Type B pancreatic cell (in vitro differentiated cells): ENCODE results near the gene RRAD. TPM values are rescaled to one million over a fixed set of nuclear protein-coding genes. Genes with fewer than 3 reads are reported as not detected.

Experiments
- DNase-seq: peaks from one replicate; pipeline ENCODE4 v3.0.0; 2021; ENCODE audit warnings: mixed read lengths; ENCODE audit not compliant: unreplicated experiment; ENCODE audit errors: extremely low spot score
- H3K27ac Mint-ChIP-seq: 2 replicates; pipeline ENCODE4 v1.8.0; 2021; ENCODE audit warnings: mild to moderate bottlenecking, mixed read lengths
- H3K27me3 Mint-ChIP-seq: 2 replicates; pipeline ENCODE4 v1.8.0; 2021; ENCODE audit warnings: mixed read lengths
- H3K36me3 Mint-ChIP-seq: 2 replicates; pipeline ENCODE4 v1.8.0; 2021; ENCODE audit warnings: mixed read lengths
- H3K4me1 Mint-ChIP-seq: one replicate; pipeline ENCODE4 v1.8.0; 2021; ENCODE audit warnings: mixed read lengths; ENCODE audit not compliant: unreplicated experiment
- H3K4me3 Mint-ChIP-seq: 2 replicates; pipeline ENCODE4 v1.8.0; 2021; ENCODE audit warnings: mild to moderate bottlenecking, mixed read lengths
- H3K9me3 Mint-ChIP-seq: 2 replicates; pipeline ENCODE4 v1.8.0; 2021; ENCODE audit warnings: mixed read lengths
- total RNA-seq: library from RNA; stranded (reverse); gene quantifications from 2 replicates; pipeline ENCODE4 v1.2.1, GENCODE V29; 2021; ENCODE audit warnings: low replicate concordance
- TF ChIP-seq, protein P1 (sequence below): fragments of 200-600 bp; sonication (generic); conservative IDR thresholded peaks from 2 replicates; pipeline ENCODE4 v1.5.0; 2021; ENCODE audit warnings: antibody characterized with exemption, mild to moderate bottlenecking

RRAD gene
- total RNA-seq, 1 donor from 2014 or later = 1.3 TPM

- DNase-seq = no peak
- Mint-ChIP-seq H3K4me1 (peaks cover 22% of the 10 kb centered on the region), H3K36me3 (no peaks in the 10 kb centered on the region), H3K9me3 (no peaks in the 10 kb centered on the region), H3K27me3 (peaks cover 5% of the 10 kb centered on the region), H3K27ac (peak overlapping the region; percentile 81), H3K4me3 (peak overlapping the region; percentile 55)
- TF ChIP-seq, protein P1, sequence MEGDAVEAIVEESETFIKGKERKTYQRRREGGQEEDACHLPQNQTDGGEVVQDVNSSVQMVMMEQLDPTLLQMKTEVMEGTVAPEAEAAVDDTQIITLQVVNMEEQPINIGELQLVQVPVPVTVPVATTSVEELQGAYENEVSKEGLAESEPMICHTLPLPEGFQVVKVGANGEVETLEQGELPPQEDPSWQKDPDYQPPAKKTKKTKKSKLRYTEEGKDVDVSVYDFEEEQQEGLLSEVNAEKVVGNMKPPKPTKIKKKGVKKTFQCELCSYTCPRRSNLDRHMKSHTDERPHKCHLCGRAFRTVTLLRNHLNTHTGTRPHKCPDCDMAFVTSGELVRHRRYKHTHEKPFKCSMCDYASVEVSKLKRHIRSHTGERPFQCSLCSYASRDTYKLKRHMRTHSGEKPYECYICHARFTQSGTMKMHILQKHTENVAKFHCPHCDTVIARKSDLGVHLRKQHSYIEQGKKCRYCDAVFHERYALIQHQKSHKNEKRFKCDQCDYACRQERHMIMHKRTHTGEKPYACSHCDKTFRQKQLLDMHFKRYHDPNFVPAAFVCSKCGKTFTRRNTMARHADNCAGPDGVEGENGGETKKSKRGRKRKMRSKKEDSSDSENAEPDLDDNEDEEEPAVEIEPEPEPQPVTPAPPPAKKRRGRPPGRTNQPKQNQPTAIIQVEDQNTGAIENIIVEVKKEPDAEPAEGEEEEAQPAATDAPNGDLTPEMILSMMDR = no peak
Observed at GRCh38 chr16:66874079-66874775, 51.1 kb downstream of the RRAD start.

DNA sequence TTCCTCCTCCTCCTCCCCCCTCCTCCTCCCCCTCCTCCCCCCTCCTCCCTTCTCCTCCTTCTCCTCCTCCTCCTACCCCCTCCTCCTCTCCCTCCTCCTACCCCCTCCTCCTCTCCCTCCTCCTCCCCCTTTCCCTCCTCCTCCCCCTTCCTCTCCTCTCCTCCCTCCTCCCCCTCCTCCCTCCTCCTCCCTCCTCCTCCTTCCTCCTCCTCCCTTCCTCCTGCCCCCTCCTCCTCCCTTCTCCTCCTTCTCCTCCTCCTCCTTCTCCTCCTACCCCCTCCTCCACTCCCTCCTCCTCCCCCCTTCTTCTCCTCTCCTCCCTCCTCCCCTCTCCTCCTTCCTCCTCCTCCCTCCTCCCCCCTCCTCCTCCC lies 51.7 kb downstream of the RRAD start:
- no peak for DNase-seq

GRCh38 chr16:66872943-66873684 lies 52.2 kb downstream of the RRAD start:
- TF ChIP-seq, protein P1 = peak; percentile 98

More for the DNA sequence above, 51.7 kb downstream of the RRAD start:
- Mint-ChIP-seq H3K36me3 (no peaks in the 10 kb centered on the region), H3K27ac (no peak overlapping the region), H3K4me3 (no peak overlapping the region), H3K4me1 (peaks cover 21% of the 10 kb centered on the region), H3K9me3 (no peaks in the 10 kb centered on the region), H3K27me3 (peaks cover 5% of the 10 kb centered on the region)
- TF ChIP-seq, protein P1 = no peak

GRCh38 chr16:66872559-66872942 lies 52.8 kb downstream of the RRAD start:
- Mint-ChIP-seq H3K4me3 (peak overlapping the region; percentile 82), H3K4me1 (peaks cover 17% of the 10 kb centered on the region), H3K27ac (peak overlapping the region; percentile 66), H3K27me3 (peaks cover 9% of the 10 kb centered on the region), H3K9me3 (no peaks in the 10 kb centered on the region), H3K36me3 (no peaks in the 10 kb centered on the region)
- TF ChIP-seq, protein P1 = no peak
- no peak for DNase-seq

More at GRCh38 chr16:66872943-66873684, 52.2 kb downstream of the RRAD start:
- Mint-ChIP-seq H3K27ac (peak overlapping the region; percentile 66), H3K4me3 (peak overlapping the region; percentile 82), H3K27me3 (peaks cover 5% of the 10 kb centered on the region), H3K36me3 (no peaks in the 10 kb centered on the region), H3K9me3 (no peaks in the 10 kb centered on the region), H3K4me1 (peaks cover 16% of the 10 kb centered on the region)
- peak; percentile 91 for DNase-seq

DNA sequence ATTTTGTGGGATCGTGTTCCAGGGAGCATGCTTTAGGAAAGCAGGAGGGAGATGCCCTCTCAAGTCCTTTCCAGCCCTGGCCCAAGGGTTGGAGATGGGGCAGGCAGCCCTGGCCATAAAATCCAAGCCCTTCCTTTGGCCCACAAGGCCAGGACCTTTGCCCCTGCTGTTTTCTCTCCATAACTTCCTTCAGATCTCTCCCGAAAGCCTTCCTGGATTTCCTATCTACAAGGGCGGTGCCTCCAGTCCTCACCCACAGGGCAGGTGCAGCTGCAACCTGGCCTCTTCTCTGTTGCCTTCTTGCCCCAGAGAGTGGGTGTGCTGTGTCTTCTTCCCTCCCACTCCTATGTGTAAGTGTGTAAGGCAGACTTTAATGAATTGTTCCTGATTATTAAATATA lies 53.5 kb downstream of the RRAD start:
- Mint-ChIP-seq H3K27me3 (peaks cover 9% of the 10 kb centered on the region), H3K4me3 (no peak overlapping the region), H3K36me3 (no peaks in the 10 kb centered on the region), H3K4me1 (peaks cover 17% of the 10 kb centered on the region), H3K9me3 (no peaks in the 10 kb centered on the region), H3K27ac (no peak overlapping the region)
- DNase-seq = no peak
- TF ChIP-seq, protein P1 = no peak

Other genes with a start within 250 kb of the RRAD start
- gene CMTM4, start 228.8 kb downstream of the RRAD start, total RNA-seq = 64.4 and 72.1 TPM in 2 replicates
- gene DYNC1LI2, start 173.9 kb downstream of the RRAD start, total RNA-seq = 113 and 135 TPM in 2 replicates
- gene TERB1, start 124.0 kb downstream of the RRAD start, total RNA-seq = 0.41 TPM in 1 of 2 replicates, not detected in the other
- 69.4 and 92.5 TPM in 2 replicates for gene NAE1, start 94.6 kb downstream of the RRAD start, total RNA-seq
- gene CA7, start 81.1 kb downstream of the RRAD start, total RNA-seq = 0.70 and 1.2 TPM in 2 replicates
- 16.1 and 18.5 TPM in 2 replicates for gene PDP2, start 45.0 kb downstream of the RRAD start, total RNA-seq
- gene CDH16, start 6.7 kb downstream of the RRAD start, total RNA-seq = 0.55 and 1.7 TPM in 2 replicates
- 71.3 and 74.2 TPM in 2 replicates for gene CIAO2B, start 8.9 kb upstream of the RRAD start, total RNA-seq
- gene CES2, start 10.0 kb upstream of the RRAD start, total RNA-seq = 44.9 and 54.1 TPM in 2 replicates
- gene CES3, start 35.7 kb upstream of the RRAD start, total RNA-seq = 0.48 and 1.1 TPM in 2 replicates
- gene CES4A, start 63.1 kb upstream of the RRAD start, total RNA-seq = 11.5 and 13.9 TPM in 2 replicates
- 48.8 and 77.1 TPM in 2 replicates for gene CBFB, start 103.6 kb upstream of the RRAD start, total RNA-seq
- 22.8 and 26.8 TPM in 2 replicates for gene PHAF1, start 184.4 kb upstream of the RRAD start, total RNA-seq
- 9.7 and 11.0 TPM in 2 replicates for gene B3GNT9, start 225.5 kb upstream of the RRAD start, total RNA-seq
- gene TRADD, start 234.4 kb upstream of the RRAD start, total RNA-seq = 6.2 and 14.8 TPM in 2 replicates
- gene FBXL8, start 234.4 kb upstream of the RRAD start, total RNA-seq = 4.5 and 9.2 TPM in 2 replicates
- gene HSF4, start 239.2 kb upstream of the RRAD start, total RNA-seq = 10.4 and 11.1 TPM in 2 replicates
- gene NOL3, start 245.0 kb upstream of the RRAD start, total RNA-seq = 8.4 and 17.5 TPM in 2 replicates